Ishikawa (cell line): ENCODE data around the gene SLC15A4.

Experiments used
- CEBPB ChIP-seq: IDR thresholded peaks from 2 replicates; pipeline ENCODE4 v1.6.1; 2012
- CREB1 ChIP-seq: IDR thresholded peaks from 2 replicates; pipeline ENCODE4 v1.6.1; 2012; ENCODE audit warnings: low read depth
- EGR1 ChIP-seq: IDR thresholded peaks from 2 replicates; pipeline ENCODE4 v1.6.1; 2012
- EP300 ChIP-seq: IDR thresholded peaks from 2 replicates; pipeline ENCODE4 v1.6.1; 2012; ENCODE audit warnings: borderline replicate concordance
- FOXM1 ChIP-seq: IDR thresholded peaks from 2 replicates; pipeline ENCODE4 v1.6.1; 2012; ENCODE audit warnings: low read depth, borderline replicate concordance
- NFIC ChIP-seq: IDR thresholded peaks from 2 replicates; pipeline ENCODE4 v1.6.1; 2012
- RAD21 ChIP-seq: IDR thresholded peaks from 2 replicates; pipeline ENCODE4 v1.6.1; 2012; ENCODE audit warnings: low read depth
- REST ChIP-seq: IDR thresholded peaks from 2 replicates; pipeline ENCODE4 v1.6.1; 2012; ENCODE audit warnings: low read depth, mild to moderate bottlenecking
- TAF1 ChIP-seq: IDR thresholded peaks from 2 replicates; pipeline ENCODE4 v1.6.1; 2012; ENCODE audit warnings: low read depth, mild to moderate bottlenecking
- TCF12 ChIP-seq: IDR thresholded peaks from 2 replicates; pipeline ENCODE4 v1.6.1; 2012; ENCODE audit warnings: low read depth
- TEAD4 ChIP-seq: IDR thresholded peaks from 2 replicates; pipeline ENCODE4 v1.6.1; 2012
- USF1 ChIP-seq: IDR thresholded peaks from 2 replicates; pipeline ENCODE4 v1.6.1; 2012
- YY1 ChIP-seq: IDR thresholded peaks from 2 replicates; pipeline ENCODE4 v1.6.1; 2012; ENCODE audit warnings: low read depth
- ZBTB7A ChIP-seq: IDR thresholded peaks from 2 replicates; pipeline ENCODE4 v1.6.1; 2012; ENCODE audit warnings: low read depth
- TF ChIP-seq, protein P1 (sequence below): IDR thresholded peaks from 2 replicates; pipeline ENCODE4 v1.6.1; 2012

Gene SLC15A4

GRCh38 chr12:128807161-128807724, 16.5 kb downstream of the SLC15A4 start:
- TF ChIP-seq EGR1 (no peak), FOXM1 (no peak), ZBTB7A (no peak), CEBPB (no peak), TCF12 (no peak)

GRCh38 chr12:128806573-128806972, 17.2 kb downstream of the SLC15A4 start:
- TF ChIP-seq CEBPB (no peak), TCF12 (no peak), FOXM1 (no peak), EGR1 (no peak), NFIC (no peak), CREB1 (no peak), USF1 (no peak), RAD21 (no peak), ZBTB7A (no peak), TEAD4 (no peak), EP300 (no peak), REST (no peak), YY1 (no peak)
- TF ChIP-seq, protein P1, sequence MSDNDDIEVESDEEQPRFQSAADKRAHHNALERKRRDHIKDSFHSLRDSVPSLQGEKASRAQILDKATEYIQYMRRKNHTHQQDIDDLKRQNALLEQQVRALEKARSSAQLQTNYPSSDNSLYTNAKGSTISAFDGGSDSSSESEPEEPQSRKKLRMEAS, result no peak

DNA sequence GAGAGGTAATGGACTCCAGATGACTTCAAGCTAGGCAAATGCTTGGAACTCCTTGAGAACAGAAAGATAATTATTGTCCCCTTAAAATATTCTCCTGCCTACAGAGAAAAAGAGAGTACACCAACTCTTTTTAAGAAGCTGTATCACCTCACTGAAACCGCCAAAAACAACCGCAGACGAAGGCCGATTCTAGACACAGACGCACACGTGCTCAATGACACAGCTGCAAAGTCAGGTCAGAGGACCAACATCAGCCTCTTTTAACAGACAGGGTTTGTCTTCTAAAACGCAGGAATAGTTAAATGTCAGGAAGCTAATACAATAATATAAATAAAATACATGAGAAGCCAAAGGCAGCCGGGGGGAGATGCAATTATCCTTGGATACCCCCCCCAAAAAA, 19.0 kb downstream of the SLC15A4 start:
- TF ChIP-seq REST, result no peak
- no peak for TF ChIP-seq TEAD4
- TF ChIP-seq, protein P1, result no peak
- TF ChIP-seq USF1, result no peak
- no peak for TF ChIP-seq YY1
- no peak for TF ChIP-seq CREB1
- TF ChIP-seq RAD21, result no peak
- TF ChIP-seq FOXM1, result no peak
- TF ChIP-seq TAF1, result no peak
- TF ChIP-seq ZBTB7A, result no peak
- TF ChIP-seq NFIC, result no peak
- TF ChIP-seq EGR1, result no peak
- no peak for TF ChIP-seq TCF12

GRCh38 chr12:128803788-128804187, 20.0 kb downstream of the SLC15A4 start:
- TF ChIP-seq REST, result no peak
- no peak for TF ChIP-seq RAD21
- no peak for TF ChIP-seq CREB1
- no peak for TF ChIP-seq YY1
- no peak for TF ChIP-seq NFIC
- TF ChIP-seq EP300, result no peak
- no peak for TF ChIP-seq USF1
- TF ChIP-seq ZBTB7A, result no peak
- no peak for TF ChIP-seq TCF12
- no peak for TF ChIP-seq TAF1
- TF ChIP-seq EGR1, result no peak
- TF ChIP-seq TEAD4, result no peak
- TF ChIP-seq, protein P1, result no peak
- no peak for TF ChIP-seq FOXM1
- no peak for TF ChIP-seq CEBPB
